Activated CD8-positive, alpha-beta memory T cell treated with anti-CD3 and anti-CD28 coated beads, Interleukin-2, amount 10 ng/mL, durations not matched to agents 7 days and 5 days (primary cell): ENCODE results near the gene LSMEM2. TPM values are rescaled to one million over a fixed set of nuclear protein-coding genes. Genes with fewer than 3 reads are reported as not detected.
A peak's percentile ranks its signal among the peaks of the same experiment; 100 is the strongest.

Experiments used
- ATAC-seq: fragments of 150-1000 bp; cut with Tn5 transposase; one replicate; pipeline ENCODE4 v1.10.0; 2021; ENCODE audit warnings: moderate library complexity
- CTCF ChIA-PET: fragments of 350-600 bp; sonication (Branson Sonifier 250); formaldehyde crosslinking; loops from one replicate; lab custom pipeline; 2021; ENCODE audit warnings: antibody characterized with exemption; lab: Charles Lee
- DNase-seq: peaks from one replicate; pipeline ENCODE4 v3.0.0-alpha.2; 2020
- H3K27ac Mint-ChIP-seq: one replicate; pipeline ENCODE4 v1.8.0; 2021; ENCODE audit warnings: mild to moderate bottlenecking, mixed read lengths
- H3K27me3 Mint-ChIP-seq: one replicate; pipeline ENCODE4 v1.8.0; 2021; ENCODE audit warnings: mixed read lengths
- H3K36me3 Mint-ChIP-seq: one replicate; pipeline ENCODE4 v1.8.0; 2021; ENCODE audit warnings: mild to moderate bottlenecking, mixed read lengths
- H3K4me1 Mint-ChIP-seq: one replicate; pipeline ENCODE4 v1.8.0; 2021; ENCODE audit warnings: mixed read lengths
- H3K4me3 Mint-ChIP-seq: one replicate; pipeline ENCODE4 v1.8.0; 2021; ENCODE audit warnings: mild to moderate bottlenecking, moderate library complexity, mixed read lengths
- H3K9me3 Mint-ChIP-seq: one replicate; pipeline ENCODE4 v1.8.0; 2022; ENCODE audit warnings: low read depth, mixed read lengths
- total RNA-seq, 2 experiments: library from RNA; stranded (reverse); gene quantifications; one replicate each; pipeline ENCODE4 v1.2.3, GENCODE V29; 2021

The LSMEM2 gene
- total RNA-seq, 2 experiments from 2014 or later, result not detected

- Mint-ChIP-seq H3K4me1 (peaks cover 45% of the 10 kb centered on the region), H3K27me3 (no peaks in the 10 kb centered on the region), H3K9me3 (no peaks in the 10 kb centered on the region), H3K4me3 (no peak overlapping the region), H3K27ac (no peak overlapping the region), H3K36me3 (peaks cover 29% of the 10 kb centered on the region)
- DNase-seq (no peak), ATAC-seq (no peak)
- CTCF ChIA-PET, result interaction anchor here (0.9 to 11.4 kb wide), 4 partner anchors 9 to 56 kb away, joined by 3 to 231 read pairs (median 6); partner anchors contain the start of genes HYAL3 and NAA80
These were observed 28.4 kb upstream of the LSMEM2 start for GRCh38 chr3:50250514-50250913.

- Mint-ChIP-seq H3K27ac (no peak overlapping the region), H3K9me3 (no peaks in the 10 kb centered on the region), H3K36me3 (peaks cover 32% of the 10 kb centered on the region), H3K4me1 (peaks cover 41% of the 10 kb centered on the region), H3K27me3 (no peaks in the 10 kb centered on the region), H3K4me3 (no peak overlapping the region)
- DNase-seq (no peak), ATAC-seq (no peak)
- CTCF ChIA-PET, result interaction anchor here (1.2 to 11.4 kb wide), 2 partner anchors 9 to 23 kb away, joined by 6 to 231 read pairs; no protein-coding TSS in a partner anchor
These were observed 27.7 kb upstream of the LSMEM2 start for GRCh38 chr3:50251220-50251619.

- Mint-ChIP-seq H3K9me3 (no peaks in the 10 kb centered on the region), H3K4me1 (peaks cover 20% of the 10 kb centered on the region), H3K27me3 (no peaks in the 10 kb centered on the region), H3K4me3 (no peak overlapping the region), H3K36me3 (peaks cover 46% of the 10 kb centered on the region), H3K27ac (no peak overlapping the region)
- DNase-seq (no peak), ATAC-seq (no peak)
- CTCF ChIA-PET, result interaction anchor here (1.5 to 11.4 kb wide), 5 partner anchors 8 to 60 kb away, joined by 3 to 231 read pairs (median 6); partner anchors contain the start of genes GNAI2, HYAL3 and NAA80
These were observed 24.2 kb upstream of the LSMEM2 start for GRCh38 chr3:50254577-50255250.

- CTCF ChIA-PET, result interaction anchor here (1.5 to 11.4 kb wide), 4 partner anchors 9 to 61 kb away, joined by 3 to 231 read pairs (median 39); partner anchors contain the start of genes HYAL3 and NAA80
- Mint-ChIP-seq H3K27ac (no peak overlapping the region), H3K4me3 (no peak overlapping the region), H3K27me3 (no peaks in the 10 kb centered on the region), H3K36me3 (peaks cover 46% of the 10 kb centered on the region), H3K4me1 (peaks cover 17% of the 10 kb centered on the region), H3K9me3 (no peaks in the 10 kb centered on the region)
- DNase-seq (no peak), ATAC-seq (no peak)
These were observed 23.7 kb upstream of the LSMEM2 start for GRCh38 chr3:50255251-50255615.

GRCh38 chr3:50256978-50257890 lies 21.7 kb upstream of the LSMEM2 start:
- no peak overlapping the region for H3K27ac Mint-ChIP-seq
- ATAC-seq (no peak), DNase-seq (no peak)
- H3K4me3 Mint-ChIP-seq, result no peak overlapping the region
- no peaks in the 10 kb centered on the region for H3K9me3 Mint-ChIP-seq
- H3K27me3 Mint-ChIP-seq, result no peaks in the 10 kb centered on the region
- H3K4me1 Mint-ChIP-seq, result peaks cover 14% of the 10 kb centered on the region
- CTCF ChIA-PET, result interaction anchor here (0.7 to 11.4 kb wide), 7 partner anchors 11 to 63 kb away, joined by 3 to 231 read pairs (median 7); partner anchors contain the start of gene GNAI2
- peaks cover 40% of the 10 kb centered on the region for H3K36me3 Mint-ChIP-seq

- H3K9me3 Mint-ChIP-seq, result no peaks in the 10 kb centered on the region
- DNase-seq (no peak), ATAC-seq (no peak)
- CTCF ChIA-PET, result interaction anchor here (1.0 to 6.6 kb wide), 8 partner anchors 8 to 32 kb away, joined by 3 to 72 read pairs (median 18); partner anchors contain the start of gene GNAI2
- H3K27ac Mint-ChIP-seq, result no peak overlapping the region
- peaks cover 14% of the 10 kb centered on the region for H3K4me1 Mint-ChIP-seq
- peaks cover 40% of the 10 kb centered on the region for H3K36me3 Mint-ChIP-seq
- H3K27me3 Mint-ChIP-seq, result no peaks in the 10 kb centered on the region
- no peak overlapping the region for H3K4me3 Mint-ChIP-seq
These were observed 20.7 kb upstream of the LSMEM2 start for GRCh38 chr3:50258029-50258680.

- ATAC-seq, result no peak
- H3K9me3 Mint-ChIP-seq, result no peaks in the 10 kb centered on the region
- no peak overlapping the region for H3K27ac Mint-ChIP-seq
- H3K4me3 Mint-ChIP-seq, result no peak overlapping the region
- no peak for DNase-seq
- CTCF ChIA-PET, result interaction anchor here (0.7 to 6.6 kb wide), 16 partner anchors 9 to 78 kb away, joined by 3 to 72 read pairs (median 8); partner anchors contain the start of genes GNAI2 and GNAT1
- H3K36me3 Mint-ChIP-seq, result peaks cover 34% of the 10 kb centered on the region
- peaks cover 10% of the 10 kb centered on the region for H3K4me1 Mint-ChIP-seq
- no peaks in the 10 kb centered on the region for H3K27me3 Mint-ChIP-seq
These were observed 19.9 kb upstream of the LSMEM2 start for GRCh38 chr3:50258979-50259378.

GRCh38 chr3:50259432-50260026 lies 19.4 kb upstream of the LSMEM2 start:
- DNase-seq (no peak), ATAC-seq (no peak)
- Mint-ChIP-seq H3K4me1 (peaks cover 9% of the 10 kb centered on the region), H3K27ac (peak overlapping the region; percentile 67), H3K4me3 (peak overlapping the region; percentile 47), H3K36me3 (peaks cover 34% of the 10 kb centered on the region), H3K27me3 (no peaks in the 10 kb centered on the region), H3K9me3 (no peaks in the 10 kb centered on the region)
- CTCF ChIA-PET, result interaction anchor here (0.7 to 6.6 kb wide), 28 partner anchors 8 to 324 kb away, joined by 3 to 72 read pairs (median 6); partner anchors contain the start of genes GNAI2, GNAT1, HYAL3 and NAA80

- no peaks in the 10 kb centered on the region for H3K9me3 Mint-ChIP-seq
- H3K27ac Mint-ChIP-seq, result peak overlapping the region; percentile 32
- peak overlapping the region; percentile 47 for H3K4me3 Mint-ChIP-seq
- CTCF ChIA-PET, result interaction anchor here (0.6 to 6.6 kb wide), 28 partner anchors 9 to 325 kb away, joined by 3 to 72 read pairs (median 6); partner anchors contain the start of genes GNAI2, GNAT1, HYAL3 and NAA80
- H3K4me1 Mint-ChIP-seq, result peaks cover 7% of the 10 kb centered on the region
- ATAC-seq, result peak; percentile 97
- H3K27me3 Mint-ChIP-seq, result no peaks in the 10 kb centered on the region
- H3K36me3 Mint-ChIP-seq, result peaks cover 29% of the 10 kb centered on the region
- DNase-seq, result peak; percentile 91
These were observed 18.6 kb upstream of the LSMEM2 start for GRCh38 chr3:50260027-50260941.

- peaks cover 7% of the 10 kb centered on the region for H3K4me1 Mint-ChIP-seq
- peaks cover 4% of the 10 kb centered on the region for H3K27me3 Mint-ChIP-seq
- CTCF ChIA-PET, result interaction anchor here (0.9 to 4.3 kb wide), 13 partner anchors 9 to 76 kb away, joined by 3 to 63 read pairs (median 7); no protein-coding TSS in a partner anchor
- DNase-seq (no peak), ATAC-seq (no peak)
- H3K9me3 Mint-ChIP-seq, result no peaks in the 10 kb centered on the region
- peaks cover 27% of the 10 kb centered on the region for H3K36me3 Mint-ChIP-seq
- H3K27ac Mint-ChIP-seq, result no peak overlapping the region
- H3K4me3 Mint-ChIP-seq, result no peak overlapping the region
These were observed 17.9 kb upstream of the LSMEM2 start for GRCh38 chr3:50260942-50261441.

GRCh38 chr3:50261505-50261904 lies 17.4 kb upstream of the LSMEM2 start:
- Mint-ChIP-seq H3K4me3 (no peak overlapping the region), H3K27me3 (peaks cover 8% of the 10 kb centered on the region), H3K36me3 (peaks cover 22% of the 10 kb centered on the region), H3K27ac (no peak overlapping the region), H3K9me3 (no peaks in the 10 kb centered on the region), H3K4me1 (peaks cover 7% of the 10 kb centered on the region)
- no peak for DNase-seq
- CTCF ChIA-PET, result interaction anchor here (0.9 to 4.3 kb wide), 9 partner anchors 10 to 75 kb away, joined by 3 to 63 read pairs (median 7); partner anchors contain the start of gene GNAI2
- ATAC-seq, result no peak
